ENCODE results near the gene SEMA5A. TPM values are rescaled to one million over a fixed set of nuclear protein-coding genes. Genes with fewer than 3 reads are reported as not detected.

The SEMA5A gene
- total and polyA plus RNA-seq, 7 experiments from 2014 or later, result 0.25 to 0.98 (median 0.46) TPM; not detected in 1

GRCh38 chr5:9331372-9331771 is 214.5 kb downstream of the SEMA5A start:
- Histone ChIP-seq H3K36me3 (ENCODE audit: control insufficient read depth in 2 of 3, insufficient read depth in 3 of 3, low read length in 3 of 3) (no peaks in the 10 kb centered on the region), H3K27me3 (ENCODE audit: control insufficient read depth in 2 of 2, insufficient read depth in 2 of 2, low read length in 2 of 2) (no peaks in the 10 kb centered on the region), H3K27ac (ENCODE audit: low read depth, low read length) (no peak overlapping the region), H3K9me3 (ENCODE audit: control insufficient read depth in 2 of 3, low read length in 3 of 3) (no peaks in the 10 kb centered on the region), H3K4me3 (ENCODE audit: low read length) (no peak overlapping the region), H3K4me1 (ENCODE audit: control insufficient read depth in 2 of 2, insufficient read depth in 2 of 2, low read length in 2 of 2) (no peaks in the 10 kb centered on the region)
- DNase-seq (no peak), ATAC-seq (no peak)
- Mint-ChIP-seq H3K9me3 (peaks cover 0 to 16% (median 0%) of the 10 kb centered on the region in 11 donors), H3K36me3 (no peaks in the 10 kb centered on the region), H3K27ac (no peak overlapping the region), H3K27me3 (no peaks in the 10 kb centered on the region), H3K4me3 (no peak overlapping the region), H3K4me1 (peaks cover 0 to 3% (median 0%) of the 10 kb centered on the region in 7 donors)
- CTCF ChIA-PET, result no interaction called here
- intact Hi-C loops (cut with micrococcal nuclease), result no loop called here
- POLR2A ChIA-PET, result no interaction called here

- Mint-ChIP-seq H3K9me3 (peaks cover 0 to 11% (median 0%) of the 10 kb centered on the region in 11 donors), H3K36me3 (no peaks in the 10 kb centered on the region), H3K27ac (no peak overlapping the region), H3K27me3 (no peaks in the 10 kb centered on the region), H3K4me3 (no peak overlapping the region), H3K4me1 (peaks cover 0 to 3% (median 0%) of the 10 kb centered on the region in 7 donors)
- Histone ChIP-seq H3K4me1 (ENCODE audit: control insufficient read depth in 2 of 2, insufficient read depth in 2 of 2, low read length in 2 of 2) (no peaks in the 10 kb centered on the region), H3K9me3 (ENCODE audit: control insufficient read depth in 2 of 3, low read length in 3 of 3) (no peaks in the 10 kb centered on the region), H3K27ac (ENCODE audit: low read depth, low read length) (no peak overlapping the region), H3K27me3 (ENCODE audit: control insufficient read depth in 2 of 2, insufficient read depth in 2 of 2, low read length in 2 of 2) (no peaks in the 10 kb centered on the region), H3K36me3 (ENCODE audit: control insufficient read depth in 2 of 3, insufficient read depth in 3 of 3, low read length in 3 of 3) (no peaks in the 10 kb centered on the region), H3K4me3 (ENCODE audit: low read length) (no peak overlapping the region)
- POLR2A ChIA-PET, result no interaction called here
- DNase-seq (no peak), ATAC-seq (no peak)
- intact Hi-C loops (cut with micrococcal nuclease), result no loop called here
- CTCF ChIA-PET, result no interaction called here
Observed at GRCh38 chr5:9329125-9329524, 216.8 kb downstream of the SEMA5A start.

- intact Hi-C loops (cut with micrococcal nuclease), result no loop called here
- ATAC-seq (no peak), DNase-seq (no peak)
- Histone ChIP-seq H3K27me3 (ENCODE audit: control insufficient read depth in 2 of 2, insufficient read depth in 2 of 2, low read length in 2 of 2) (no peaks in the 10 kb centered on the region), H3K9me3 (ENCODE audit: control insufficient read depth in 2 of 3, low read length in 3 of 3) (no peaks in the 10 kb centered on the region), H3K36me3 (ENCODE audit: control insufficient read depth in 2 of 3, insufficient read depth in 3 of 3, low read length in 3 of 3) (no peaks in the 10 kb centered on the region), H3K27ac (ENCODE audit: low read depth, low read length) (no peak overlapping the region), H3K4me3 (ENCODE audit: low read length) (no peak overlapping the region), H3K4me1 (ENCODE audit: control insufficient read depth in 2 of 2, insufficient read depth in 2 of 2, low read length in 2 of 2) (no peaks in the 10 kb centered on the region)
- Mint-ChIP-seq H3K9me3 (peaks cover 0 to 7% (median 2%) of the 10 kb centered on the region in 11 donors), H3K4me1 (no peaks in the 10 kb centered on the region), H3K4me3 (no peak overlapping the region), H3K27me3 (no peaks in the 10 kb centered on the region), H3K27ac (no peak overlapping the region), H3K36me3 (no peaks in the 10 kb centered on the region)
- POLR2A ChIA-PET, result no interaction called here
- CTCF ChIA-PET, result no interaction called here
Observed at GRCh38 chr5:9325549-9325948, 220.3 kb downstream of the SEMA5A start.

- H3K4me3 Mint-ChIP-seq, result no peak overlapping the region
Observed at GRCh38 chr5:9324348-9325077, 221.4 kb downstream of the SEMA5A start.

GRCh38 chr5:9320652-9321051 is 225.2 kb downstream of the SEMA5A start:
- Histone ChIP-seq H3K9me3 (ENCODE audit: control insufficient read depth in 2 of 3, low read length in 3 of 3) (no peaks in the 10 kb centered on the region), H3K4me3 (ENCODE audit: low read length) (no peak overlapping the region), H3K27ac (ENCODE audit: low read depth, low read length) (no peak overlapping the region), H3K4me1 (ENCODE audit: control insufficient read depth in 2 of 2, insufficient read depth in 2 of 2, low read length in 2 of 2) (no peaks in the 10 kb centered on the region), H3K27me3 (ENCODE audit: control insufficient read depth in 2 of 2, insufficient read depth in 2 of 2, low read length in 2 of 2) (no peaks in the 10 kb centered on the region), H3K36me3 (ENCODE audit: control insufficient read depth in 2 of 3, insufficient read depth in 3 of 3, low read length in 3 of 3) (no peaks in the 10 kb centered on the region)
- no peak overlapping the region for H3K27ac Mint-ChIP-seq
- no peak overlapping the region for H3K4me3 Mint-ChIP-seq
- no peaks in the 10 kb centered on the region for H3K36me3 Mint-ChIP-seq
- CTCF ChIA-PET, result no interaction called here
- no peak for ATAC-seq
- POLR2A ChIA-PET, result no interaction called here
- no peaks in the 10 kb centered on the region for H3K4me1 Mint-ChIP-seq
- DNase-seq, result no peak
- H3K9me3 Mint-ChIP-seq, result peaks cover 0 to 4% (median 1%) of the 10 kb centered on the region in 11 donors
- no peaks in the 10 kb centered on the region for H3K27me3 Mint-ChIP-seq
- intact Hi-C loops (cut with micrococcal nuclease), result no loop called here

More at GRCh38 chr5:9324348-9325077, 221.4 kb downstream of the SEMA5A start:
- H3K27ac Mint-ChIP-seq, result no peak overlapping the region
- CTCF ChIA-PET, result no interaction called here
- POLR2A ChIA-PET, result no interaction called here
- H3K36me3 Mint-ChIP-seq, result no peaks in the 10 kb centered on the region
- Histone ChIP-seq H3K4me1 (ENCODE audit: control insufficient read depth in 2 of 2, insufficient read depth in 2 of 2, low read length in 2 of 2) (no peaks in the 10 kb centered on the region), H3K4me3 (ENCODE audit: low read length) (no peak overlapping the region), H3K27ac (ENCODE audit: low read depth, low read length) (no peak overlapping the region), H3K9me3 (ENCODE audit: control insufficient read depth in 2 of 3, low read length in 3 of 3) (no peaks in the 10 kb centered on the region), H3K36me3 (ENCODE audit: control insufficient read depth in 2 of 3, insufficient read depth in 3 of 3, low read length in 3 of 3) (no peaks in the 10 kb centered on the region), H3K27me3 (ENCODE audit: control insufficient read depth in 2 of 2, insufficient read depth in 2 of 2, low read length in 2 of 2) (no peaks in the 10 kb centered on the region)
- no peaks in the 10 kb centered on the region for H3K27me3 Mint-ChIP-seq
- DNase-seq (no peak), ATAC-seq (no peak)
- peaks cover 0 to 10% (median 3%) of the 10 kb centered on the region in 11 donors for H3K9me3 Mint-ChIP-seq
- intact Hi-C loops (cut with micrococcal nuclease), result no loop called here
- no peaks in the 10 kb centered on the region for H3K4me1 Mint-ChIP-seq

GRCh38 chr5:9318031-9318430 is 227.8 kb downstream of the SEMA5A start:
- H3K36me3 Mint-ChIP-seq, result no peaks in the 10 kb centered on the region
- H3K4me1 Mint-ChIP-seq, result no peaks in the 10 kb centered on the region
- Histone ChIP-seq H3K27me3 (ENCODE audit: control insufficient read depth in 2 of 2, insufficient read depth in 2 of 2, low read length in 2 of 2) (no peaks in the 10 kb centered on the region), H3K36me3 (ENCODE audit: control insufficient read depth in 2 of 3, insufficient read depth in 3 of 3, low read length in 3 of 3) (no peaks in the 10 kb centered on the region), H3K4me1 (ENCODE audit: control insufficient read depth in 2 of 2, insufficient read depth in 2 of 2, low read length in 2 of 2) (no peaks in the 10 kb centered on the region), H3K27ac (ENCODE audit: low read depth, low read length) (no peak overlapping the region), H3K4me3 (ENCODE audit: low read length) (no peak overlapping the region), H3K9me3 (ENCODE audit: control insufficient read depth in 2 of 3, low read length in 3 of 3) (no peaks in the 10 kb centered on the region)
- CTCF ChIA-PET, result no interaction called here
- ATAC-seq (no peak), DNase-seq (no peak)
- no peaks in the 10 kb centered on the region for H3K27me3 Mint-ChIP-seq
- H3K4me3 Mint-ChIP-seq, result no peak overlapping the region
- peaks cover 0 to 6% (median 2%) of the 10 kb centered on the region in 11 donors for H3K9me3 Mint-ChIP-seq
- intact Hi-C loops (cut with micrococcal nuclease), result no loop called here
- POLR2A ChIA-PET, result no interaction called here
- H3K27ac Mint-ChIP-seq, result no peak overlapping the region

GRCh38 chr5:9316733-9317132 is 229.1 kb downstream of the SEMA5A start:
- Histone ChIP-seq H3K27me3 (ENCODE audit: control insufficient read depth in 2 of 2, insufficient read depth in 2 of 2, low read length in 2 of 2) (no peaks in the 10 kb centered on the region), H3K9me3 (ENCODE audit: control insufficient read depth in 2 of 3, low read length in 3 of 3) (no peaks in the 10 kb centered on the region), H3K27ac (ENCODE audit: low read depth, low read length) (no peak overlapping the region), H3K4me3 (ENCODE audit: low read length) (no peak overlapping the region), H3K4me1 (ENCODE audit: control insufficient read depth in 2 of 2, insufficient read depth in 2 of 2, low read length in 2 of 2) (no peaks in the 10 kb centered on the region), H3K36me3 (ENCODE audit: control insufficient read depth in 2 of 3, insufficient read depth in 3 of 3, low read length in 3 of 3) (no peaks in the 10 kb centered on the region)
- no peak for DNase-seq
- Mint-ChIP-seq H3K27me3 (no peaks in the 10 kb centered on the region), H3K27ac (no peak overlapping the region), H3K4me3 (no peak overlapping the region), H3K9me3 (peaks cover 0 to 6% (median 2%) of the 10 kb centered on the region in 11 donors), H3K36me3 (no peaks in the 10 kb centered on the region), H3K4me1 (no peaks in the 10 kb centered on the region)
- CTCF ChIA-PET, result no interaction called here
- intact Hi-C loops (cut with micrococcal nuclease), result no loop called here
- no peak for ATAC-seq
- POLR2A ChIA-PET, result no interaction called here
